PFSK-1 (cell line): ENCODE data around the gene EHD1.

Experiments
- POLR2AphosphoS5 ChIP-seq: IDR thresholded peaks from 2 replicates; pipeline ENCODE4 v1.6.1; 2012; ENCODE audit warnings: low read depth, mild to moderate bottlenecking, control low read depth, low read length, moderate library complexity
- TF ChIP-seq, protein P1 (sequence below), 2 experiments: IDR thresholded peaks; 2 replicates each; pipeline versions ENCODE4 v1.6.1 to v1.8.0; 2011 to 2012; ENCODE audit warnings: low read depth in 2 of 2, low read length in 2 of 2, control low read depth in 1 of 2, inconsistent platforms in 1 of 2, mild to moderate bottlenecking in 1 of 2, moderate library complexity in 1 of 2; ENCODE audit not compliant: insufficient read depth in 1 of 2

DNA sequence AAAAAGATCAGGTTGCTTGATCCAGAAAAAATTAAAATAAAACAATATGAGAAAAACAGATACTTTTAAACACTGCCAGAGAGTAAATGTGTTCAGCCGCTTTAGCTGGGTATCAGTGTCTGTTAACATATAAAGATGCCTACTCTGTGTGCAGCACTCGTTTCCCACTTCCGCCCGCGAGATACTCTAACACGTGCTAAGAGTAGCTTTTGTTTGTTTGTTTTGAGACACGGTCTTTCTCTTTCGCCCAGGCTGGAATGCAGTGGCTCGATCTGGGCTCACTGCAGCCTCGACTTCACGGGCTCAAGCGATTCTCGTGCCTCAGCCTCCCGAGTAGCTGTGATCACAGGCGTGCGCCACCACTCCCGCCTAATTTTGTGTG is 67.5 kb downstream of the EHD1 start:
- TF ChIP-seq, protein P1, sequence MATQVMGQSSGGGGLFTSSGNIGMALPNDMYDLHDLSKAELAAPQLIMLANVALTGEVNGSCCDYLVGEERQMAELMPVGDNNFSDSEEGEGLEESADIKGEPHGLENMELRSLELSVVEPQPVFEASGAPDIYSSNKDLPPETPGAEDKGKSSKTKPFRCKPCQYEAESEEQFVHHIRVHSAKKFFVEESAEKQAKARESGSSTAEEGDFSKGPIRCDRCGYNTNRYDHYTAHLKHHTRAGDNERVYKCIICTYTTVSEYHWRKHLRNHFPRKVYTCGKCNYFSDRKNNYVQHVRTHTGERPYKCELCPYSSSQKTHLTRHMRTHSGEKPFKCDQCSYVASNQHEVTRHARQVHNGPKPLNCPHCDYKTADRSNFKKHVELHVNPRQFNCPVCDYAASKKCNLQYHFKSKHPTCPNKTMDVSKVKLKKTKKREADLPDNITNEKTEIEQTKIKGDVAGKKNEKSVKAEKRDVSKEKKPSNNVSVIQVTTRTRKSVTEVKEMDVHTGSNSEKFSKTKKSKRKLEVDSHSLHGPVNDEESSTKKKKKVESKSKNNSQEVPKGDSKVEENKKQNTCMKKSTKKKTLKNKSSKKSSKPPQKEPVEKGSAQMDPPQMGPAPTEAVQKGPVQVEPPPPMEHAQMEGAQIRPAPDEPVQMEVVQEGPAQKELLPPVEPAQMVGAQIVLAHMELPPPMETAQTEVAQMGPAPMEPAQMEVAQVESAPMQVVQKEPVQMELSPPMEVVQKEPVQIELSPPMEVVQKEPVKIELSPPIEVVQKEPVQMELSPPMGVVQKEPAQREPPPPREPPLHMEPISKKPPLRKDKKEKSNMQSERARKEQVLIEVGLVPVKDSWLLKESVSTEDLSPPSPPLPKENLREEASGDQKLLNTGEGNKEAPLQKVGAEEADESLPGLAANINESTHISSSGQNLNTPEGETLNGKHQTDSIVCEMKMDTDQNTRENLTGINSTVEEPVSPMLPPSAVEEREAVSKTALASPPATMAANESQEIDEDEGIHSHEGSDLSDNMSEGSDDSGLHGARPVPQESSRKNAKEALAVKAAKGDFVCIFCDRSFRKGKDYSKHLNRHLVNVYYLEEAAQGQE (IDR thresholded peaks at IDR 0.05; ENCODE audit: insufficient read depth in 1 of 2, low read depth in 2 of 2, low read length in 2 of 2): no peak
- TF ChIP-seq POLR2AphosphoS5: no peak
